Measurements from ENCODE around the gene SERTAD4. TPM values are rescaled to one million over a fixed set of nuclear protein-coding genes. Genes with fewer than 3 reads are reported as not detected.
A peak's percentile ranks its signal among the peaks of the same experiment; 100 is the strongest.
"Not testable (repeated sequence)": the region's sequence is repeated elsewhere in the genome, so short reads cannot be mapped to it uniquely, and the experiment has no call there.

The SERTAD4 gene
- 0.05 TPM in 1 of 2 replicates, not detected in the other for total RNA-seq
- polyA plus RNA-seq (2012) = 9.1 TPM

- DNase-seq (ENCODE audit: low read depth) = peak; percentile 13
These were observed at the start of gene SERTAD4 for GRCh38 chr1:210232511-210233215. Gene SERTAD4, plus strand, starts transcription at chr1:210232796. Its CDS starts 5,165 bp downstream, at chr1:210237961.

GRCh38 chr1:210185063-210185462 lies 47.5 kb upstream of the SERTAD4 start:
- no peak for DNase-seq (ENCODE audit: low read depth)

- peak; percentile 86 for DNase-seq (ENCODE audit: low read depth)
These were observed 44.6 kb upstream of the SERTAD4 start for GRCh38 chr1:210187849-210188606.

GRCh38 chr1:210189426-210189825 lies 43.2 kb upstream of the SERTAD4 start:
- peak; percentile 9 for DNase-seq (ENCODE audit: low read depth)

GRCh38 chr1:210195635-210196160 lies 36.9 kb upstream of the SERTAD4 start:
- DNase-seq (ENCODE audit: low read depth) = no peak

- not testable (repeated sequence) for DNase-seq (ENCODE audit: low read depth)
These were observed 36.3 kb upstream of the SERTAD4 start for GRCh38 chr1:210196266-210196665.

GRCh38 chr1:210198840-210199239 lies 33.8 kb upstream of the SERTAD4 start:
- DNase-seq (ENCODE audit: low read depth) = no peak

GRCh38 chr1:210200124-210200736 lies 32.4 kb upstream of the SERTAD4 start:
- no peak for DNase-seq (ENCODE audit: low read depth)

- no peak for DNase-seq (ENCODE audit: low read depth)
These were observed 30.9 kb upstream of the SERTAD4 start for GRCh38 chr1:210201681-210202080.

- DNase-seq (ENCODE audit: low read depth) = no peak
These were observed 24.8 kb upstream of the SERTAD4 start for GRCh38 chr1:210207597-210208450.

- DNase-seq (ENCODE audit: low read depth) = no peak
These were observed 19.3 kb upstream of the SERTAD4 start for GRCh38 chr1:210213335-210213734.

GRCh38 chr1:210214573-210215409 lies 17.8 kb upstream of the SERTAD4 start:
- no peak for DNase-seq (ENCODE audit: low read depth)

GRCh38 chr1:210217482-210217881 lies 15.1 kb upstream of the SERTAD4 start:
- no peak for DNase-seq (ENCODE audit: low read depth)

GRCh38 chr1:210218047-210218446 lies 14.5 kb upstream of the SERTAD4 start:
- DNase-seq (ENCODE audit: low read depth) = no peak

- DNase-seq (ENCODE audit: low read depth) = peak; percentile 73
These were observed 10.1 kb upstream of the SERTAD4 start for GRCh38 chr1:210222340-210223006.

- DNase-seq (ENCODE audit: low read depth) = no peak
These were observed 9.2 kb upstream of the SERTAD4 start for GRCh38 chr1:210223226-210223904.

- no peak for DNase-seq (ENCODE audit: low read depth)
These were observed 4.4 kb upstream of the SERTAD4 start for GRCh38 chr1:210228158-210228557.

GRCh38 chr1:210230149-210230695 lies 2.4 kb upstream of the SERTAD4 start:
- no peak for DNase-seq (ENCODE audit: low read depth)
